T follicular helper cell (primary cell): ENCODE results near the gene C1orf53.

Experiments used
- DNase-seq: peaks from one replicate; pipeline ENCODE4 v3.0.0-alpha.2; 2020; ENCODE audit warnings: low read depth

The C1orf53 gene

DNA sequence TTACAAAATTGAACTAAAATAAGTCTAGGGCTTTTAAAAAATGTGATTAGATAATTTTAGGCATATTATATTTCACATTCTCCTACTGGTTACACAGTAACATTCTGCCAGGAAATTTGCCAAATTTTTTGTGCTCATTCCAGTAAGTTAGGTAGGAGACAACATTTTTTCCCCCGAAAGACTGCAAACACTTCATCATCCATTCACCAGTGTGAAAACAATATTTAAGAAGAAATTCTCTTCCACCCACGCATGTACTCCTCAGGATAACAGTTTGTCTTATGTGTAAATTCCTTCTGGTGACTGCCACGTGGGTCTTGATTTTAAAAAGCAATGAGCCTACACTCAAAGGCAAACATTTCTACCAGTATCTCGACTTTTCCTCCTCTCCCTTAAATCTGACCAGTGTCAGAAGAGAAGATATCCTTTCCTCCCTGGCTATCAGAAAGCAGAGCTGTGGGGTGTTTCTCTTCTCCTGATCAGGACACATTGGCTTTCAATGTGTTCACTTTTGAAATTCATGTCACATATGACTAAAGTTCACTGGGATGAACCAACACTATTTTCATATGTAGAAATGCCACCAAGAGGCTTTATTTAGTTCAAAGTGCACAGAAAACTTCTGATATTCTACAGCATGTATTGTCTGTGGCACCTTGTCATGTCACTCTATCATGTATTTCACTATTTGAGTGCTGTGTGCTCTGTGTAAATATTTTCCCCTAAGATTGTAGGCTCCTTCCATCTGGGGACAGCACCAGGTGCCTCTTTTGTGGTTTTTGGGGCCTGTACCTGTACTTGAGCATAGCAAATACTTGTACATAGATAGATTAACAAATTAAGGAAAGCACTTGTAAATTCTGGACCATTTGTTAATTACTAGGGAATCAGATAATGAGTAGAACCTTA is 53.3 kb downstream of the C1orf53 start:
- DNase-seq, result no peak
